Activated CD4-positive, alpha-beta memory T cell treated with anti-CD3 and anti-CD28 coated beads, Interleukin-2, amount 10 ng/mL, durations not matched to agents 7 days and 5 days (primary cell): ENCODE data around the gene MMP24. TPM values are rescaled to one million over a fixed set of nuclear protein-coding genes. Genes with fewer than 3 reads are reported as not detected.
"Not testable (repeated sequence)": the region's sequence is repeated elsewhere in the genome, so short reads cannot be mapped to it uniquely, and the experiment has no call there.

Source experiments
- CTCF ChIA-PET: fragments of 350-600 bp; sonication (Branson Sonifier 250); formaldehyde crosslinking; loops from one replicate; lab custom pipeline; 2021; ENCODE audit warnings: antibody characterized with exemption, inconsistent platforms; lab: Charles Lee
- POLR2A ChIA-PET: fragments of 350-600 bp; sonication (Branson Sonifier 250); formaldehyde crosslinking; loops from one replicate; lab custom pipeline; 2021; ENCODE audit warnings: antibody characterized with exemption; lab: Charles Lee
- DNase-seq: peaks from one replicate; pipeline ENCODE4 v3.0.0-alpha.2; 2020
- H3K27ac Mint-ChIP-seq: one replicate; pipeline ENCODE4 v1.8.0; 2021; ENCODE audit warnings: mild to moderate bottlenecking, mixed read lengths
- H3K27me3 Mint-ChIP-seq: one replicate; pipeline ENCODE4 v1.8.0; 2021; ENCODE audit warnings: mixed read lengths
- H3K36me3 Mint-ChIP-seq: one replicate; pipeline ENCODE4 v1.8.0; 2021; ENCODE audit warnings: low read depth, mixed read lengths
- H3K4me1 Mint-ChIP-seq: one replicate; pipeline ENCODE4 v1.8.0; 2021; ENCODE audit warnings: mixed read lengths
- H3K4me3 Mint-ChIP-seq: one replicate; pipeline ENCODE4 v1.8.0; 2021; ENCODE audit warnings: mild to moderate bottlenecking, mixed read lengths
- H3K9me3 Mint-ChIP-seq: one replicate; pipeline ENCODE4 v1.8.0; 2021; ENCODE audit warnings: mixed read lengths
- total RNA-seq, 2 experiments: library from RNA; stranded (reverse); gene quantifications; one replicate each; pipeline ENCODE4 v1.2.3, GENCODE V29; 2021

The MMP24 gene
- total RNA-seq, 2 experiments from 2014 or later: not detected

- peaks cover 22% of the 10 kb centered on the region for H3K9me3 Mint-ChIP-seq
- POLR2A ChIA-PET: no interaction called here
- no peak for DNase-seq
- no peak overlapping the region for H3K4me3 Mint-ChIP-seq
- CTCF ChIA-PET: no interaction called here
- H3K27me3 Mint-ChIP-seq: no peaks in the 10 kb centered on the region
- H3K27ac Mint-ChIP-seq: no peak overlapping the region
- no peaks in the 10 kb centered on the region for H3K4me1 Mint-ChIP-seq
- H3K36me3 Mint-ChIP-seq: peaks cover 15% of the 10 kb centered on the region
These were observed 30.2 kb upstream of the MMP24 start for GRCh38 chr20:35196313-35196712.

GRCh38 chr20:35199740-35200139 is 26.8 kb upstream of the MMP24 start:
- Mint-ChIP-seq H3K9me3 (peaks cover 20% of the 10 kb centered on the region), H3K27ac (no peak overlapping the region), H3K4me3 (no peak overlapping the region), H3K4me1 (no peaks in the 10 kb centered on the region), H3K27me3 (no peaks in the 10 kb centered on the region), H3K36me3 (peaks cover 15% of the 10 kb centered on the region)
- POLR2A ChIA-PET: no interaction called here
- CTCF ChIA-PET: no interaction called here
- no peak for DNase-seq

- peaks cover 15% of the 10 kb centered on the region for H3K9me3 Mint-ChIP-seq
- no peaks in the 10 kb centered on the region for H3K4me1 Mint-ChIP-seq
- H3K27me3 Mint-ChIP-seq: no peaks in the 10 kb centered on the region
- CTCF ChIA-PET: no interaction called here
- no peak overlapping the region for H3K4me3 Mint-ChIP-seq
- POLR2A ChIA-PET: no interaction called here
- H3K36me3 Mint-ChIP-seq: peaks cover 13% of the 10 kb centered on the region
- H3K27ac Mint-ChIP-seq: no peak overlapping the region
- DNase-seq: no peak
These were observed 26.2 kb upstream of the MMP24 start for GRCh38 chr20:35200267-35200666.

GRCh38 chr20:35201467-35201866 is 25.0 kb upstream of the MMP24 start:
- H3K27ac Mint-ChIP-seq, H3K27me3 Mint-ChIP-seq, DNase-seq, H3K4me1 Mint-ChIP-seq, POLR2A ChIA-PET, H3K4me3 Mint-ChIP-seq, CTCF ChIA-PET: not testable (repeated sequence)
- Mint-ChIP-seq H3K9me3 (peaks cover 12% of the 10 kb centered on the region), H3K36me3 (peaks cover 10% of the 10 kb centered on the region)

- Mint-ChIP-seq H3K9me3 (no peaks in the 10 kb centered on the region), H3K27ac (no peak overlapping the region), H3K4me1 (no peaks in the 10 kb centered on the region), H3K27me3 (no peaks in the 10 kb centered on the region), H3K36me3 (no peaks in the 10 kb centered on the region), H3K4me3 (no peak overlapping the region)
- CTCF ChIA-PET: interaction anchor here (4.8 to 7.9 kb wide), 2 partner anchors 61 to 111 kb away, joined by 50 to 83 read pairs; partner anchors contain the start of gene EDEM2
- POLR2A ChIA-PET: interaction anchor here (1.4 kb wide), 1 partner anchor 60 kb away, joined by 3 read pairs; the partner anchor contains the start of gene EDEM2
- no peak for DNase-seq
These were observed 19.7 kb upstream of the MMP24 start for GRCh38 chr20:35206802-35207201.

- Mint-ChIP-seq H3K4me3 (no peak overlapping the region), H3K36me3 (no peaks in the 10 kb centered on the region), H3K4me1 (no peaks in the 10 kb centered on the region), H3K27me3 (no peaks in the 10 kb centered on the region), H3K27ac (no peak overlapping the region), H3K9me3 (no peaks in the 10 kb centered on the region)
- DNase-seq: peak; percentile 82
- ChIA-PET CTCF (interaction anchor here (0.6 to 7.9 kb wide), 7 partner anchors 9 to 373 kb away, joined by 3 to 83 read pairs (median 6); partner anchors contain the start of gene EDEM2), POLR2A (interaction anchor here (0.8 kb wide), 2 partner anchors 63 to 70 kb away, joined by 3 read pairs; partner anchors contain the start of gene MMP24OS)
These were observed 18.4 kb upstream of the MMP24 start for GRCh38 chr20:35207950-35208611.

- CTCF ChIA-PET: interaction anchor here (1.1 to 1.5 kb wide), 2 partner anchors 49 to 71 kb away, joined by 3 read pairs; no protein-coding TSS in a partner anchor
- no peaks in the 10 kb centered on the region for H3K27me3 Mint-ChIP-seq
- POLR2A ChIA-PET: no interaction called here
- no peak overlapping the region for H3K27ac Mint-ChIP-seq
- no peak for DNase-seq
- no peaks in the 10 kb centered on the region for H3K4me1 Mint-ChIP-seq
- no peak overlapping the region for H3K4me3 Mint-ChIP-seq
- no peaks in the 10 kb centered on the region for H3K36me3 Mint-ChIP-seq
- no peaks in the 10 kb centered on the region for H3K9me3 Mint-ChIP-seq
These were observed 11.2 kb upstream of the MMP24 start for GRCh38 chr20:35215066-35215956.

- CTCF ChIA-PET: interaction anchor here (0.8 to 2.1 kb wide), 3 partner anchors 48 to 120 kb away, joined by 3 to 5 read pairs (median 4); no protein-coding TSS in a partner anchor
- H3K27ac Mint-ChIP-seq: no peak overlapping the region
- H3K27me3 Mint-ChIP-seq: no peaks in the 10 kb centered on the region
- H3K4me3 Mint-ChIP-seq: no peak overlapping the region
- H3K36me3 Mint-ChIP-seq: no peaks in the 10 kb centered on the region
- H3K9me3 Mint-ChIP-seq: no peaks in the 10 kb centered on the region
- no peaks in the 10 kb centered on the region for H3K4me1 Mint-ChIP-seq
- DNase-seq: no peak
- POLR2A ChIA-PET: no interaction called here
These were observed 9.9 kb upstream of the MMP24 start for GRCh38 chr20:35216541-35216940.

GRCh38 chr20:35223941-35224340 is 2.5 kb upstream of the MMP24 start:
- H3K27me3 Mint-ChIP-seq: peaks cover 39% of the 10 kb centered on the region
- H3K4me3 Mint-ChIP-seq: no peak overlapping the region
- DNase-seq: no peak
- CTCF ChIA-PET: interaction anchor here (0.6 kb wide), 1 partner anchor 26 kb away, joined by 3 read pairs; no protein-coding TSS in a partner anchor
- peaks cover 3% of the 10 kb centered on the region for H3K36me3 Mint-ChIP-seq
- peaks cover 12% of the 10 kb centered on the region for H3K4me1 Mint-ChIP-seq
- no peaks in the 10 kb centered on the region for H3K9me3 Mint-ChIP-seq
- no peak overlapping the region for H3K27ac Mint-ChIP-seq
- POLR2A ChIA-PET: interaction anchor here (0.9 kb wide), 1 partner anchor 11 kb away, joined by 3 read pairs; no protein-coding TSS in a partner anchor

- Mint-ChIP-seq H3K4me1 (peaks cover 12% of the 10 kb centered on the region), H3K9me3 (no peaks in the 10 kb centered on the region), H3K27me3 (peaks cover 45% of the 10 kb centered on the region), H3K36me3 (peaks cover 3% of the 10 kb centered on the region), H3K4me3 (no peak overlapping the region), H3K27ac (no peak overlapping the region)
- ChIA-PET POLR2A (interaction anchor here (0.9 kb wide), 1 partner anchor 10 kb away, joined by 3 read pairs; no protein-coding TSS in a partner anchor), CTCF (interaction anchor here (0.6 kb wide), 1 partner anchor 27 kb away, joined by 3 read pairs; no protein-coding TSS in a partner anchor)
- no peak for DNase-seq
These were observed 2.0 kb upstream of the MMP24 start for GRCh38 chr20:35224536-35224935.

GRCh38 chr20:35225319-35226125 is 968 bp upstream of the MMP24 start:
- ChIA-PET POLR2A (no interaction called here), CTCF (no interaction called here)
- Mint-ChIP-seq H3K4me3 (peak overlapping the region; percentile 24), H3K36me3 (peaks cover 3% of the 10 kb centered on the region), H3K27me3 (peaks cover 47% of the 10 kb centered on the region), H3K4me1 (peaks cover 12% of the 10 kb centered on the region), H3K27ac (no peak overlapping the region), H3K9me3 (no peaks in the 10 kb centered on the region)
- no peak for DNase-seq
